Activated CD4-positive, alpha-beta T cell treated with anti-CD3 and anti-CD28 coated beads, Interleukin-2, amount 50 U/mL, for 24 hours (primary cell): ENCODE results near the gene AGAP1.

Source experiments
- DNase-seq, 2 donors: peaks; one replicate each; pipeline ENCODE4 v3.0.0-alpha.2; 2020; ENCODE audit warnings: low read depth in 1 of 2, low spot score in 1 of 2

The AGAP1 gene

DNA sequence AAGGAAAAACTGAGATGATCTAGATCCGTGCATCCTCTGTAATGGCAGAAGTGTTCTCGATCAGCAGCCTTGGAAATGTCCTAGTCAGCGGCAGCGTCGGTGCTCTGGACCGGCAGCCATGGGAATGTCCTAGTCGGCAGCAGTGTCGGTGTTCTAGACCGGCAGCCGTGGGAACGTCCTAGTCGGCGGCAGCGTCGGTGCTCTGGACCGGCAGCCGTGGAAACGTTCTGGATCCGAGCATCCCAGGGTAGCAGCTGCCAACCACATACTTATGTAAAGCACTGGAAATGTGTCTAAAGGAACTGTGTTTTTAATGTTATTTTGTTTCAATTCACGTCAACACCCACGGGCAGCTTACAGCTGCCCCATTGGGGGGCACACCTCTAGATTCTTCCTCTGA lies 615.6 kb downstream of the AGAP1 start:
- DNase-seq: no peak

GRCh38 chr2:236112466-236112865 lies 618.6 kb downstream of the AGAP1 start:
- no peak for DNase-seq

DNA sequence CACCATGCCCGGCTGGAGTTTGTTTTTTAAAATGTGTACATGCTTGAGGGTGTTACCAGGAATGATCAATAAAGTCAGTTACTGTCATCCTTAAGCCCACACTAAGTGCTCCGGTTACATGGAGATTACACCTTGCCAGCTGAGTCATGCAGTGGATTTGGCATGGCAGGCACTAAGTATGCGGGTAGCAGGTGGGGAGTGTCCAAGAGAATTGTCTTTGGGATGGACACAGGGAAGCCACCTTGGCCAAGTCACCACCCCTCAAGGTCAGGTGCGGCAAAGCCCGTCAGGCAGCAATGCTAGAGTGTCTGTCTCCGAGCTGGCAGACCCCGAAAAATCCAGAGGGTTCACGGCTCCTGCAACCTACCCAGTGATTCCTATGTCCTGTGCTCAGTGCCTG lies 619.6 kb downstream of the AGAP1 start:
- no peak for DNase-seq

GRCh38 chr2:236113948-236114347 lies 620.1 kb downstream of the AGAP1 start:
- DNase-seq: no peak

GRCh38 chr2:236114959-236115358 lies 621.1 kb downstream of the AGAP1 start:
- no peak for DNase-seq

GRCh38 chr2:236117401-236117800 lies 623.6 kb downstream of the AGAP1 start:
- no peak for DNase-seq

DNA sequence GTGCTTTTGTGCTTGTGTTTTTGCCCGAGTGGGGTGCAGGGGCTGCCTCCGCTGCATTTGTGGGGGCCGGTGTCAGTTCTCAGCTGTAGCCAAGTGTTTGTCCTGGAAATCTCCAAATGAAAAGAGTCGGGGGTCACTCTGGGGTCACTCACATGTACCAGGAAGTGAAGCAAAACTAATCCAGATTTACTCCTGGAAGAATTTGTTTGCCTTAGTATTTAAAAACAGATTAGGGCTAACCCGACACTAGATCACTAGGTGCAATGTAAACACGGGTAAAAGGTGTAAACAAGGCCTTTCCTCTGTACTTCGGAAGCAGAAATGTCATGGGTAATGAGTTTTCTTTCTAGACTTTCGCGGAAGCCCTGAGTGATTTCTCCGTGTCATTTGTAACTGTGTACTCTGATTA lies 624.0 kb downstream of the AGAP1 start:
- DNase-seq: no peak

GRCh38 chr2:236119003-236119402 lies 625.2 kb downstream of the AGAP1 start:
- DNase-seq: no peak

DNA sequence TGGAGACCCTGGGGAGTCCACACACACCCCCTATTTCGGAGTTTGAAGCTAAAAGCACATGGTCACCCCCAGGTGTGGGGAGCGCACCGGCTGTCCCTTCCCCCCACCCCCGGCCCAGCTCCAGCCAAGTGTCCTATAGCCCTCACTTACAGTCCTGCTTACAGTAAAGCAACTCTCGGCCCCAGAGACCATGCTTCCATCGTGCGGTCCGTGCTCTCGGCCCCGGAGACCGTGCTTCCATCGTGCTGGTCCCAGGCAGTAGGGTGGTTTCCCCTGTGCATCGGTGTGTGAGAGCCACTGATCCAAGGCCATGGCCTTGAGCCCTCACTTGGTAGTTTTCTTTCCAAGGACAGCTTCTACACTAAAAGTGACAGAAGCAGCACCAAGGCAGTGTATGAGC lies 625.6 kb downstream of the AGAP1 start:
- no peak for DNase-seq

- DNase-seq: no peak
Observed at GRCh38 chr2:236120141-236120601, 626.3 kb downstream of the AGAP1 start.

- DNase-seq: no peak
Observed at GRCh38 chr2:236120829-236121228, 627.0 kb downstream of the AGAP1 start.

GRCh38 chr2:236121546-236121945 lies 627.7 kb downstream of the AGAP1 start:
- DNase-seq: no peak

DNA sequence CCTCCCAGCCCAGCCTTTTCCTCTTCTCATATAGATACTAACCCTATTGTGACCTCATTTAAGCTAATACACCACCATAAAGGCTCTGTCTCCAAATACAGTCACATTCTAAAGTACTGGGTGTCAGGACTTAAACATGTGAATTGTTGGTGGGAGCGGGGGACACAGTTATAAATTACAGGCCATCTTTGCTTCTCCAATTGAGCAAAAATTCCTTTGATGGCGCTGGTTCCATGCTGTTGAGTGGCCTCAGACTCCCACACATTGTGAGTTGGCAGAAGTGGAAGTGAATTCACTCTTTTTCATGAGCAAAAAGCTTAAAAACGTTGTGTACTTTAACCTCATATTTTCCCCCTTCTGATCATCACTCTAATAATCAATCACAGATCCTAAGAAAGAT lies 628.4 kb downstream of the AGAP1 start:
- DNase-seq: no peak

GRCh38 chr2:236123716-236124115 lies 629.9 kb downstream of the AGAP1 start:
- no peak for DNase-seq

- DNase-seq: no peak
Observed at GRCh38 chr2:236124182-236124893, 630.5 kb downstream of the AGAP1 start.

GRCh38 chr2:236125541-236125940 lies 631.7 kb downstream of the AGAP1 start:
- no peak for DNase-seq

DNA sequence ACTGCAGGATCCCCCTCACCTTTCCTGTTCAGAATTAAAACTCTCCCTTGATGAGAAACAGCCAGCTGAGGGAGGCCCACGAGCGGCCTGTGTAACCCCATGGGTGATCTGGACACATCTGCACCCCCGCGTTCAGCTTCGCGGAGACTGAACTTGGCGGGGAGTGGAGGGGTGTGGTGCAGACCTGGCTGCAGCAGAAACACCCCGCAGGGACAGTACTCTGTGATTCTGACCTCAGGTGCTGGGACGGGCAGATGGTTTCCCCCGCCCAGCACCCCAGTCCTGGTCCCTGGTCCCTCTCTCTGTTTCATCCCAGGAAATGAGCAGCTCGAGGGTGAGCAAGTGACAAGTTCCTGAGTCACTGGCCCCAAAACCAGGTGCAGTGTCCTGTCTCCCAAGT lies 633.2 kb downstream of the AGAP1 start:
- DNase-seq: no peak

DNA sequence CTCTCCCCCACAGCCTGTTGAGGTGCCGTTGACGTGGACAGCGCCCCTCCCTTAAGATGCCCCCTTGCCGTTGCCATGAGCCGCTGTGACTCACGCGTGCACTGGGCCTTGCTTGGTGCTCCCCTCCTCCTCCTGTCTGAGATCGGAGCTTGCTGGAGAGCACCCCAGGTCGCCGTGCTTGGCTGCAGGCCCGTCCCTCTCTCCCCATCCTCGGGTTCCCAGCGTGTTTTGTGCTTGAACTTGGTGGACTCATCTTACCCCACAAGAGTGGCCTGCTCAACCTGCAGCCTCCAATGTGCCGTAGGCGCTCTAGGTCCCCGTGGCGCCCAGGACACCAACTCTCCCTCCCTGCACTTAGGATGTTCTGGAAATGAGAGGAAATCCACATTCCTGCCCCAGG lies 634.5 kb downstream of the AGAP1 start:
- no peak for DNase-seq

DNA sequence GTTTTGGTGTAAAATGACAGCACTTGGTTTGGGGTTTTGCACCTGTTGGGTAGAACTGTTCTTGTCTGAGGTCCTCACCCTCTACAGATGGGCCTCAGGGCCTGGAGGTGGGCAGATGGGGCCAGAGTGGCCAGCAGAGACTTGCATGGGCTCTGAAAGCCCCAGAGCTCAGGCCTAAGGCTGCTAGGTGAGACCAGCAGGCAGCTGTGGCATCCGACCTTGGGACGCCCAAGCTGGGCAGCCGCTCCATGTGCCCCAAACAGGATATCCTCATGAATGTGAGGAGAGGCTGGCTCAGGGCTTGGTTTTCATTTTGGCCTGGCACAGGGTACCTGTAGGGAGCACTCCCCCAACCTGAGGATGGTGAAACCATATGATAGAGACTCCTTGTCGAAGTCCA lies 636.1 kb downstream of the AGAP1 start:
- no peak for DNase-seq

DNA sequence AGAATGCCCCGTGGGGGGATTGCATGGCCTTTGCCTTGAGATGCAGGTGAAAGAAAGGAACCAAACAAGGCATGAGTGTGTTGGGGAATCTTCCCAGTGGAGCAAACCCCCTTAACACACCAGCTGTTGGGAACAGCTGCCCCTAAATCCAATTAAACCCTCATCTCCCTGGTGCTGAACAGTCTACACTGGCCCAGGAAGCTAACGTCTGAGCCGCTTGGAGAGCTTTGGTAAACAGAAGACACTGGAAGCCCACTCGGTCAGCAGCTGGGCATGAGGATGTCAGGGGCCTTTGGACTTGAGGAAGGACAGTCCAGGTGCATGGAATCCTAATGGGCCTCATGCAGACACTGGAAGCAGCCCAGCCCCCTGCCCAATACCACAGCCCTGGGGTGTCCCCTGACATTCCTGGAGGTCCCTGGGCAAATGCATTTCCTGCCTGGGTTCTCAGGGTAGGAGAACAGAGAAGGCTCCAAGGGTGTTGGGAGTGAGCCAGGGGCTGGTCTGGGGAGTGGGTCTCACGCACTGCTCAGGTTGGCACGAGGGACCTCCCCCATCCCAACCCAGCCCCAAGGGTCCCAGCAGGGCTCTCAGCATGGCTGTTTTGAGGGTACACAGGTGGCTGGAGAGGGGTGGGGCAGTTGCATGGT lies 636.6 kb downstream of the AGAP1 start:
- no peak for DNase-seq

DNA sequence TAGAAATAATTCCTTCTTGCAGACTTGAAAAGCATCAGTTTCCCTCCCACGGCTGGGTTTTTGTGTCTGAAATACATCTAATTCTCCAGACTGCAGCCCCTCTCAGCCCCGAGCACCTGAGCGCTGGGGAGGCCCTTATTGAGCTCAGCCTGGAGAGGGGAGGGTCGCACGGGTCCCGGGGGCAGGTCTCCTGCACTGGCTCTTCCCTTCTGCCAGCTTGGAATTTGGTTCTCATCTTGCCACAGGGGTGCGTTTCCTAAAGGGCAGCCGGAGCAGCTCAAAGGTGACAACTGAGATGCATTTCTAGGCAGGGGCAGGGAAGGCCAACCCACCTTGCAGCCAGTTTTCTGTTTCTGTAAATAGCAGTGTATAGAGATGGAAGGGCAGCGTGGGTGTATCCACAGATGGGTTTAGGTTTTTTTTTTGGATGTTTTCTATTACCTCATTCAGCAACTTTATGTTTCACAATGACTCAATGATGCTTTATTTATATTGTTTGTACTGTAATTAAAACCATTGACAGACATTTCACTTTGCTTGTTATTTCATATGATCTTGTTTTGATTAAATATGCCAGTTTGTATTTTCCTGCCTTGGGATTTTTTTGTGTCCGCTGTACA lies 637.3 kb downstream of the AGAP1 start:
- DNase-seq: no peak

DNA sequence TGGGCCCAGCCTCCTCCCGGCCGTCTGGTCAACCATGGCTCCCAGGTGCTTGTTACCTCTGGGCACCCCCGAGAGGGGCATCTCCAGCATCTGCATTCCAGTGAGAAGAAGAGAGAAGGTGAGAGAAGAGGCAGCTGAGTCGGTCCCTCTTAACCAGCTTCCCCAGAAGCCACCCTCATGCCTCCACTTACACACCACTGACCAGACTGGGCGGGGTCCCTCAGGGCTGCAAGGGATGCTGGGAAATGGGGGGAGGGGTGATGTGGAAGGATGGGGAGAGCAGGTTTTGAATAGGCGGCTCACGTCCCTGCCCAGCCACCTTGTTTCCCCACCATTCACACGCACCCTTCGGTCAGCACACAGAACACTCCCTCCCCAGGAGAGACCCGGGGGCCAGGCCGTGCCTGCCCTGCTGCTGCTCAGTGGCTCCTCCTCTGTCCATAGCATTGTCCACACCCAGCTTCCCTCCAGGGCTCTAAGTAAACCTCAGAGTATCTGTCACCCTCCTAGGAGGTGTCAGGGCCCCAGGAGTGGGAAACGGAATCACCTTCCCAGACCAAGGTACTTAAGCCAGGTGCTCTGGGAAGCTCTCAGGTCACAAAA lies 639.7 kb downstream of the AGAP1 start:
- no peak for DNase-seq
